ENCODE results near the gene MAPK11.

GRCh38 chr22:50260801-50261614, 9.2 kb downstream of the MAPK11 start:
- TF ChIP-seq CTCF (conservative IDR thresholded peaks at IDR 0.05) (no peak), ZFX (IDR thresholded peaks at IDR 0.05) (peak; percentile 82)
